GM18858 (cell line): ENCODE data around the gene BRPF1.

ENCODE experiments used
- ATAC-seq: cut with Tn5 transposase; IDR thresholded peaks from one replicate; pipeline ENCODE4 v1.9.1; 2021; ENCODE audit not compliant: unreplicated experiment

BRPF1 gene, protein sequence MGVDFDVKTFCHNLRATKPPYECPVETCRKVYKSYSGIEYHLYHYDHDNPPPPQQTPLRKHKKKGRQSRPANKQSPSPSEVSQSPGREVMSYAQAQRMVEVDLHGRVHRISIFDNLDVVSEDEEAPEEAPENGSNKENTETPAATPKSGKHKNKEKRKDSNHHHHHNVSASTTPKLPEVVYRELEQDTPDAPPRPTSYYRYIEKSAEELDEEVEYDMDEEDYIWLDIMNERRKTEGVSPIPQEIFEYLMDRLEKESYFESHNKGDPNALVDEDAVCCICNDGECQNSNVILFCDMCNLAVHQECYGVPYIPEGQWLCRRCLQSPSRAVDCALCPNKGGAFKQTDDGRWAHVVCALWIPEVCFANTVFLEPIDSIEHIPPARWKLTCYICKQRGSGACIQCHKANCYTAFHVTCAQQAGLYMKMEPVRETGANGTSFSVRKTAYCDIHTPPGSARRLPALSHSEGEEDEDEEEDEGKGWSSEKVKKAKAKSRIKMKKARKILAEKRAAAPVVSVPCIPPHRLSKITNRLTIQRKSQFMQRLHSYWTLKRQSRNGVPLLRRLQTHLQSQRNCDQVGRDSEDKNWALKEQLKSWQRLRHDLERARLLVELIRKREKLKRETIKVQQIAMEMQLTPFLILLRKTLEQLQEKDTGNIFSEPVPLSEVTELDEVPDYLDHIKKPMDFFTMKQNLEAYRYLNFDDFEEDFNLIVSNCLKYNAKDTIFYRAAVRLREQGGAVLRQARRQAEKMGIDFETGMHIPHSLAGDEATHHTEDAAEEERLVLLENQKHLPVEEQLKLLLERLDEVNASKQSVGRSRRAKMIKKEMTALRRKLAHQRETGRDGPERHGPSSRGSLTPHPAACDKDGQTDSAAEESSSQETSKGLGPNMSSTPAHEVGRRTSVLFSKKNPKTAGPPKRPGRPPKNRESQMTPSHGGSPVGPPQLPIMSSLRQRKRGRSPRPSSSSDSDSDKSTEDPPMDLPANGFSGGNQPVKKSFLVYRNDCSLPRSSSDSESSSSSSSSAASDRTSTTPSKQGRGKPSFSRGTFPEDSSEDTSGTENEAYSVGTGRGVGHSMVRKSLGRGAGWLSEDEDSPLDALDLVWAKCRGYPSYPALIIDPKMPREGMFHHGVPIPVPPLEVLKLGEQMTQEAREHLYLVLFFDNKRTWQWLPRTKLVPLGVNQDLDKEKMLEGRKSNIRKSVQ (N-terminal part only)

DNA sequence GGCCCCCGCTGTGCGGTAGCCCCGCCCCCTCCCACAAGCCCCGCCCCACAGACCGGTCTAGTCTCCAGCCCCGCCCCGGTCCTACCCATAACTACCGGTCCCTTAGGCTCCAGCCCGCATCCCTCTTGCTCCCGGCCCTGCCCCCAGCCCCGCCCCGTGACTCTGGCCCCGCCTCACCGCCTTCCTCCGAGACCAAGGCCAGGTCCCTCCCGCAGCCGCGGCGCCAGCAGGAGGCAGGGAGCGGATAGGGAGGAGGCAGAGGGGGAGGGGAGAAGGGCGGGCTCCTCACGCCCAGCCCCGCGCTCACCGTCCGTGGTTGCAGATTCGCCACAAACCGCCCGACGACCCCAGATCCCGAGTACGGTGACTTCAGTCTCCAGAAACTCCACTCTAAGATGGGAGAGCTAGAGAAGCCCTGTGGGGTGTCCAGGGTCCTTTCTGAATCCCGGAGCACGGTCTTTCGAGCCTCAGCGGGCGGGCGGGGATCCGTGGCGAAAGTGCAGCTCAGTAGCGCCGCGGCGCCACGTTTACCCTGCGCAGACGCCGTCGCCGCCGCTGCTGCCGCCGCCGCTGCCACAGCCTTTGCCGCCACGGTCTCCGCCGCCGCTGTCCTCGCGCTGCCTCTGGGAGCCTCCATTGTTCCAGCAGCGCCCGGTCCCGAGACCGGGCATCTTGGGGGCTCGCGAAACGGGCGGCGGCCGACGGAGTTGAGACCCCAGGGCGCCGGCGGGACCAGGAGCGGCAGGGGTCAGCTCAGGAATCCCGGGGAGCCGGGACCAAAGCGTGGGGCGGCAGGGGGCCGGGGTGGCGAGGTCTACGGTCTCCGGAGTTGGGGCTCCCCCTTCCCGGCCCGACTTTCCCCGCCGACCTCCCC, at the start of gene BRPF1:
BRPF1 (plus strand) TSS at position 530 of the 874 bp plus-strand sequence. CDS start 2,406 bp downstream, outside the sequence.
- peak; percentile 76 for ATAC-seq

DNA sequence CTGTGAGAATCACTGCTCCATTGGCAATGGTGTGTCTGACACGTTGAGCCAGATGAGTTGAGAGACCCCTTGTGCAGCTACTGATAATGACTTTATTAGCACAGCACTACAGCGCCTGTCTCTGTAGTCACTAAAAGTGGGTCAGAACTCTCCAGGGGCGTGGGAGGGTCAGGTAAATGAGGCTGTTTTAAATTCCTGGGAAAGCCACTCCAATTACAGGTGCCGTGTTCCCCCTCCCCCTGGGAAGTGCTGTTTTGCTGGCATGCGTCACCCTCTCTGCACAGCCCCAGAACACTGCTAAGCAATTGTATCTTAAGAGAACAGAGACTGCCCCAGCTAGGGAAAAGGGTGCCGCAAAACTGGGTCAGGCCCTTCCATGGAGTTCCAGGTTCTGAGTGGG, 49.4 kb upstream of the BRPF1 start:
- ATAC-seq = no peak

DNA sequence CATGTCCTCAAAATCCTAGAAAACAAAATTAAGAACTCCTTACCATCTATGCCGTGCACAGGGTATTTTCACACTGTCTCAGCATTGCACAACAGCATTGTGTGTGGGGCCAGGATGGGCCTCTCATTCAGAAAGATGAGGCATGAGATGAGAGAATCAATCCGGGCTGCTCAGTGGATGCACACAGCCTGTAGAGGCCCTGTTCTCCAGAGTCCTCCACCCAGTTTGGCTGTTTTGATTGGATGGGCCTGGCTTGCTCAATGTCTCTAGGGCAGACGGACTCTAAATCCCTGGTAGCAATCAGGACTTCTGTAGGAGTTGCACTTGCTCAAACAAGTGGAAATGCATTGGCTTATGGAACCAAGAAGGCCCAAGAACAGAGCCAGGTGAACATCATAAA, 48.1 kb upstream of the BRPF1 start:
- ATAC-seq = no peak

DNA sequence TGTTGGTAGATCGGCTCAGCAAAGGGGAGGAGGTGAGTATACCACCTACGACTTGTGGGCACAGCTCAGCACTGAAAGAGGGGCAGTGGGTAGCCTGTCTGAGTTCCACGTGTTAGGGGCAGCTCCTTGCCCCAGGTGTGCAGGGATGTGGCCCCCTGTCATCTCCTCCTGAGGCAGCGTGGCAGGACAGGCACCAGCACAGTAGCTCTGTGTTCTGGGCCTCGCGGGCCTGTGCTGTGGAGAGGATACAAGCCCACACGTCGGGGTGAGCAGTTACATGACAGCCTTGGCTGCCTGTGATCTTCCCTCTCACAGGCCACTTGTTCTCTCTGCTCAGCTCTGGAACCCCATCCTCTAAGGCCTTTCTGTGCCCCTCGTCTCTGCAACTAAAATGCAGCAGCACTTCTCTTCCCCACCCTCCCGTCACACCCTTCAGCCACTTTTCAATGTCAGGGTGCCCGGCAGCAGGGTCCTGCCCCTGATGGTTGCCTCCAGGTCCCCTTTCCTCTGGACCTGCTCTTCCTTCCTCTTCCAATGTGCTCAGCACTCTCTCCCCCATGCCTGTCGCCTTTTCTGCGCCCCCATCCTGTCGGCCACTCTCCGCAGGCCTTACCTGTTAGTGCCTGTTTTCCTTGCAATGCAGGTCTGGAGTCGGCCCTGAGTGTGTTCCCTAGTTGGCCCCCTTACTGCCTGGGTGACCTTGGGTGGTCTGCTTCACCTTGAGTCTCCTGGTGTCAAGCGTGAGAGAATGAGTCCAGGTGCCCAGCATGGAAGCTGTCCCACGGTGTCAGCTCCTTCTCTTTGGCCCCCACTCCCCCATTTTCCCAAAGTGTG, 46.1 kb upstream of the BRPF1 start:
- ATAC-seq = no peak

DNA sequence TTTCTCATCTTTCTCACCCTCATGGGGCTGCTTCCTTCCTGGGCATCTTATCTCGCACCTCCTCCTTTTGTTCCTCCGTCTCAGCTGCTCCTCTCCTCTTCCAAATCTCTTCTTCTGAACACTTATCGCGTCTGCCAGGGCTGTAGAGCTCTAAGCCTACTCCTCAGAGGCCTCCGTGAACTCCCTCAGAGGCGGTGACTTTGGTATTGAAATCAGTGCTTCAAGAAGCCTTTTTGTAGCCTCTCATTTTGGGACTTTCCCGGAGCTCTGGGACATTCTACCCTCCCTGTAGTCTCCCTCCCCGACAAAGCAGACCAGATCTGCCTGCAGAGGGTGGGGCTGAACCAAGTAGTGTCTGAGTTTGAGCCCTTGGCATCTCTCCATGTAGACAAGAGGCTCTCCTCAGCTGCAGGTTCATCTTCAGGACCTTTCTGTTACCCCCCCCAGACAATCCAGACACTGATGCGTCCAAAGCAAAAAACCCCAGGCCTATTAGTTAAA, 45.4 kb upstream of the BRPF1 start:
- no peak for ATAC-seq

DNA sequence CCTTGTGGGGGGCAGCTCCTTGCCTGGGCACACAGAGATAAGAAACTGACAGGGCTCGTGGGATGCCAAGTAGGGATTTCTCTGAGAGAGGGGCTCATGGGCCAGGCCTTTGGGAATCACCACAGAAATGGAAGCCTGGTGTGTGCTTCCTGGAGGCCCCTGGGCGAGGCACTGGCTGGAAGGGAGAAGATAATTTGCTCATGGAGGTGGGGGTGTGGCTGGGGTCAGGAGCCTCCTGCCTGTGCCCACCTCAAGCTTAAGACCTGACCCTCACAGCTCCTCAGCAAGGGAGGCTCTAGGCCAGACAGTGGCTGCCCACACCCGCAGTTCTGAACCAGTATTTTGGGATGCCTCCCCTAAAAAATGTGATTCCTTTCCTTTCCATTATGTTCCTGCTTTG, 44.8 kb upstream of the BRPF1 start:
- ATAC-seq = no peak

DNA sequence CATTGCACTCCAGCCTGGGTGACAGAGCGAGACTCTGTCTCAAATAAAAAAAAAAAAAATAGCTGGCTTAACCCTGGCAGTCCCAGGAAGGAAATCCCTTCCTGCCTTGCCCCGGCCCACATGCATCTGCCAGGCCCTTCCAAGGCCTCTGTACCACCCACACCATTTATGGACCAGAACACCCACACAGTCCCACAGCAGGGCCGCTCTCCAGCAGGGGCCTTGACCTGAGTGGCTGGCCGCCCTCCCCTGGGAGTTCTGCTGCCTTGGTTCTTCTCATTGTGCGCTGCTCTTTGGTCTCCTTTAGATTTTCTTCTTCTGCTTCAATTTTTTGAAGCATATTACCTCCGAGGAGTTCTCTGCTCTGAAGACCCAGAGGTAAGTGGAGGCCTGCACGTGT, 44.0 kb upstream of the BRPF1 start:
- no peak for ATAC-seq

DNA sequence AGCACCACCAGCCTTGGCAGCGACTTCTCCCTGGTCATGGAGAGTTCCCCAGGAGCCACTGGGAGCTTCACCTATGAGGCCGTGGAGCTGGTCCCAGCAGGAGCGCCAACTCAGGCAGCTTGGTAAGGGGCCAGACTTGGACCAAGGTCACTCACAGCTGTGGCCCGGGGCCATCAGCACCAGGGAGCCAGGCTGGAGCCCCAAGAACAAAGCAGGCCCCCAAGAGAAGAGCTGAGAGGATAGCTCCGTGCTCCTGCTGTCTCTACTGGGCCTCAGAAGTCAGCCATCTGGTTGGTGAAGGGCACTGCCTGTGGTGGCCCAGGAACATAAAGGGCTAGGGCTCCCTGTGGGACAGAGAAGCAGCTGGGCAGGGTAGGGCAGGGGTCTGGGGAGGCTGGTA, 42.6 kb upstream of the BRPF1 start:
- no peak for ATAC-seq

DNA sequence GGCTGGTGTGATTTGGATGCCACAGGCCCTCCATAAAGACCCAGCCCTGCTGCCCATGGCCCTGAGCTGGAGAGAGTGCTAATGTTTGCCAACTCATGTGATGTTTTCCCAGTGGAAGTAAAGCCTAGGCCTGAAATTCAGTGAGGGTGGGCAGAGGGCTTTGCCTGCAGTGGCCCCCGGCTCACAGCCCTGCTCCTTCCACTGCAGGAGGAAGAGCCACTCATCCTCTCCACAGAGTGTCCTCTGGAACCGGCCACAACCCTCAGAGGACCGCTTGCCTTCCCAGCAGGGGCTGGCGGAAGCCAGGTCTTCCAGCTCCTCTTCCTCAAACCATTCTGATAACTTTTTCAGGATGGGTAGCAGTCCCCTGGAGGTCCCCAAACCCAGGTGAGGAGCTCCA, 41.8 kb upstream of the BRPF1 start:
- ATAC-seq = no peak

DNA sequence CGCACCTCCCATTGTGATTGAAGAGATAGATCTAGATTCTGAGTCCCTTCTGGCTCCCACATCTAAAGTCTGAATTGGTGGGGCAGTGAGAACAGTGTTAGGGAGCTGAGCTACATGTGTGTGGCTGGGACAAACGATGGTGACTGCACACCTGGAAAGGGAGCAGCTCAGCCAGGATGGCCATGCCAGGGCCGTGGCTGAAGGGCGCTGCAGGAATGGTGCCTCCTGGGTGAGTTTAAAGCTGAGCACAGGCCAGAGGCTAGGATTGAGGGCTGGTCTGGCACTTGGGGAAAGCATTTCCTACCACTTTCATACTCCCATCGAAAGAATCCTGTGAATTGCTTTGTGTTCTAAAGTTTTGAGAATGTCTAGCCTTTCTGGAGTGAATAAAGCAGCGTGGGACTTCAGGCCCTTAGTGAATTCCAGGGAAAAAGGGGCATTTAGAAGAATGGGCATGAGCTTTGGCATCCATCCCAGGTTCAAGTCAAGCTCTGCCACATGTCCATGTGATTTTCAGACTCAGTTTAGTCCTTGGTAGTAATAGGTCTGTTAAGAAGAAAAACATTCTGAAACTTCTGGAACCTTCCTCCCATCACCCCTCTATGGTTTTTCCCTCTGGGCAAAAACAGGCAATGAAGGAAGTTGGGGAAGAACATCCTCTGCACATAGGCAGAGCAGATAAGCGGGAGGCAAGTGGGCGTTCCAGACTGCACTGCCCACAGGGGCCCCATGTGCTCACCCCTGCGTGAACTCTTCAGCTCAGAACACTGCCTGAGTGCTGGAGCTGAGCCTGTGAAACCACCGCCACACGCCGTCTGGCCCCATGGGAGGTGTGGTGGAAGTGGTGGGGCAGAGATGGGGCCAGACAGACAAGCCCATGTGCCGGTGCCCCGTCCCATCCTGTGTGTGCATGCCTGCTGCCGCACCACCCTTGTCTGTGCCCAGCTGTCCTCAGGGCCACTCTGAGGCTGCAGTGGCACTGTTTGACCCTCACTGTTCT, 40.8 kb upstream of the BRPF1 start:
- ATAC-seq = peak; percentile 97

DNA sequence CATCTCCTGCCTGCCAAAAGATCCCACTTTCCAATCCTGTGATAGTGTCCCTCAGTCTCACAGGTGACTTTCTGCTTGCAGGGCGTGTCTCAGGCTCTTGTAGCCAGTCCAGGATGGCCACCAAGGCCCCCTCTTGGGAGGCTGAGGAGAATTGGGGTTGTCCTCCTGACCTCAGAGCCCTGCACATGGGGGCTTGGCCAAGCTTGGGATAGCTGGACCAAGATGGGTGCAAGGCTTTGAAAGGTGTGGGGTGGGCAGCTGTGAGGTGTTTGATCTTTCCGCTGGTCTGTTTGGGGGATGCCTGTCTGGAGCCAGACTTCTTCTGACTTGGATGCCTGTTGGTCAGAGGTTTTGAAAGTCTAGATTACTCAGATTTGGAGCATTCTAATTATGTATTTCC, 39.9 kb upstream of the BRPF1 start:
- no peak for ATAC-seq

DNA sequence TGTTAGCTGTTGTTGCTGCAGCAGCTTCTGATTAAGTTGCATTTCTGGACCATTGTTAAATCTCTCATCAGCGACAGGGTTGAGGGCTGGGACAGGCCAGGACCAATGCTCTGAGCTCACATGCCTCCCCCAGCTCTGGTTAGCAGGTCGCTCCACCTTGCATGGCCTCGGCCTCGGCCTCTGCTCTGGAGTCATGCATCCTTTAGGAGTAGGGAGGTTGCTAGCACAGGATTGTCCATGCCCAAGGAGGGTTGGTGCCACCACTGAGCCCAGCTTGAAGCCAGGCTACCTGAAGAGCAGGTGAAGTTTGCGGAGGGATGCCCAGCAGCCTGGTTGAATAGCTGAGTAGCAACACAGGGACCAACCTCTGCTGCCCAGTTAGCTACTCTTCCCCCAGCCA, 39.1 kb upstream of the BRPF1 start:
- ATAC-seq = no peak

DNA sequence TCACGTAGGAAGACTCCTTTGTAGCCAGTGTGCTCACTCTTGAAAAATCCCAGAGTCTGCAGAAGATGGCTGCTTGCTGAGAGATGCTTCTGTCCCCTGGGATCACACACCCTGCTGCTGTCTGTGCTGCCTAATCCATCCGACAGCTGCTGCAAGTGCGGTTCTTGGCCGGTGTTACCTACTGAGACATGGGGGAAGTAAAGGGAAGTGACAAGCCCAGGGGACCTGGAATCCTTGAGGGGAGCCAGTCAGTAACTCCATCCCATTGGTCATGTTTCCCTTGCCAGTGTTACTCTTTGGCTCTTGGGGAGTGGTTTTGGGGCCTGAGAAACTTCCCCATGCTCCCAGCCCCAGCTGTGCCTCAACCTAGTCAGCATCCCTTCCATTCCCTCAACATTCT, 36.2 kb upstream of the BRPF1 start:
- ATAC-seq = no peak

DNA sequence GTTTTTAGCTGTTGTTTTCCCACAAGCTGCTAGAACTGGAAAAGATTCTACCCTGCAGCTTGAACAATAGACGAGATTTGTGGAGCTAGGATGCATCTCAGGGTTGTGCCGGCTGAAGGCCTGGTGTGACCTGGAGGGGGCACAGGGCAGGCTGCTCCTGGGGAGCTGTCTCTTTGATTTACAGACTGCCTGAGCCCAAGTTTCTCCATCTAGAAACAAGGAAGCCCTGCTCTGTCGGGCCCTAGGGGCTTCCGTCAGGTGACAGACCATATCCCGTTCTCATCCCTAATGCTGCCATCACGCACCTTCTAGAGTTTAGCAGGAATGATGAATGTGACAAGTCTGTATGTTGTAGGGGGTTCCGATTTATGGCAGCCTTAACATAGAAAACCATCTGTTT, 35.8 kb upstream of the BRPF1 start:
- no peak for ATAC-seq

DNA sequence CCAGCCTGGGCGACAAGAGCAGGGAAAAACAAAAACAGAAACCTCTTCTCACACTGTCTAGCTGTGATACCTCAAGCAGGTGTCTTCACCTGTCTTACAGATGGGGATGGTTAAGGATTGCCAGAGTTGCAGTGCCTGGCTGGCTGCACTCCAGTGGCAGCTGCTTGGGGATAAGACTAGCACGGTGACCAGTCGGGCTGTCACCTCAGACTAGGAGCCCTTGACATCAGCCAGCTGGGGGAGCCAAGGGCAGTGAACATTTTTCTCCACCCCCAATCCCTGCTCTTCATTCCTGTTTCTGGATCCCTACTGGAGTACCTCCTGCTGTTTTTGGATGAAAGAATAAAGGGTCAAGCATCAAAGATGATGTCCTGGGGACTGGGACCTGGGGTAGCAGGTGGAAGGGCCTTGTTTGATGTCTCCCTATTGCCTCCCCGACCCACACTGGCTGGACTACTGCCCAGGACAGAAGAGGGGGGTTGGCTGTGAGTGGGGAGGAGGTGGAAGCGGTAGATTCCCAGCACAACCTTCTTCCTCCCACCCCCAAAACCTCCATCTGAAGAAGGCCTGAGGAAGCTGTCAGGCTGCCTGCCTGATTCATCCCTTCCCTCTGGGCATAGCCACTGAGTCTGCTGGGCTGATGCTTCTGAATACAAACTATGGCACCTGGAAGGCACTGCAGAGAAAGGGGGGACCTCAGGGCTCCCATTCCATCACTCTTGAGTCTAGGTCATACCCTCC, 34.9 kb upstream of the BRPF1 start:
- ATAC-seq = no peak

DNA sequence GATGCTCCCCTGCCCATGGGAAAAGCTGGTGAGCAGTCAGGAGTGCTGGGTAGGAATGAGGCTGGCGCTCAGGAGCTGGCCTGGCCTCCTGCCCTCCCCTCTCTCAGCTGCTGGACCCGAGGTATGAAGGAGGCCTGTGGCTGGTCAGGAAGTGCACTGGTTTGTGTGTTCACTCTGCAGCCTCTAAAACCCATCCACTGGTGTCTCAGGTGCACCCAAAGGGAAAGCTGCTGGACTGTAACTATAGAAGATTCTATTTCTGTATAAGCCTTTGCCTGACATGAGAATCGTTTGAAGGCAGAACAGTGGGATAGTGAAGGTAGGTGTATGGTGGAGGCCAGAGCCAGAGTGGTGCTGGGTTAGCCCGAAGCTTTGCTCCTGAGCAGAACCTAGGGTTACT, 33.6 kb upstream of the BRPF1 start:
- no peak for ATAC-seq

DNA sequence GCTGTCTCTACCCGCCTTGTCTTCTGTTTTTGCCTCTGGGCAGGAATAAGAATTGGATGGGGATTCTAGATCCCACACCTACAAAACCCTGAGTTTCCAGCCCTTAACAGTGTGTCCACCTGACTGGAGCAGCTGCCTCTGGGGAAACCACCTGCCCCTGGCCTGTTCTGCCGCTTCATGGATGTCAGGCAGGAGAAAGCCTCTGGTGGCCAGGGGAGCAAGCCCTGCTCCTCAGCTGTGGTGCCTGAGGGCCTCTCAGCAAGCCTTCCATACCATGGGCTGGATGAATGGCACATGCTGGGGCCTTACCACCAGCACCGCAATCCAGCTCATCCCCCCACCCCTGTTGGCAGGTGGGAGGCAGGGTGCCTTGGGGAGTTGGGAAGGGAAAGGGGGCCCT, 33.2 kb upstream of the BRPF1 start:
- ATAC-seq = no peak

DNA sequence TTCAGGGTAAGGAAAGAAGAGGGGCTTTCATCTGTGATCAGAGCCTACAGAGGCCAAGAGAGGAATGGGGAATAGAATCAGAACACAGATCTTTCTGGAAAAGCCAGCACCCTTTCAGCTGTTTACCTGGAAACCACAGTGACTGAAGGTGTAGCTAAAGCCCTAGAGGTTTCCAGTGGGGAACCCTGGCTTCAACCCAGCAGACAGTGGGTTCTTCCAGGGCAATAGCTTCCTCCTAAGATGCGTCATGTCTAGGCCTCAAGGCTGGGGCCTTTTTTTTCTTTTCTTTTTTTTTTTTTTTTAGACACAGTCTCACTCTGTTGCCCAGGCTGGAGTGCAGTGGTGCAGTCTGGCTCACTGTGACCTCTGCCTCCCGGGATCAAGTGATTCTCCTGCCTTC, 31.0 kb upstream of the BRPF1 start:
- no peak for ATAC-seq
